B cell (primary cell): Measurements from ENCODE around the gene RBPJ. TPM values are rescaled to one million over a fixed set of nuclear protein-coding genes. Genes with fewer than 3 reads are reported as not detected.

Experiments used
- ATAC-seq: fragments of 200-7000 bp; cut with Tn5 transposase; one replicate; pipeline ENCODE4 v1.10.0; 2021; ENCODE audit warnings: low read depth, mild to moderate bottlenecking, moderate number of reproducible peaks, moderate library complexity
- CTCF ChIA-PET: fragments of 350-600 bp; sonication (Branson Sonifier 250); formaldehyde crosslinking; loops from one replicate; lab custom pipeline; 2021; ENCODE audit warnings: antibody characterized with exemption, inconsistent platforms; lab: Charles Lee
- POLR2A ChIA-PET: fragments of 350-600 bp; sonication (Branson Sonifier 250); formaldehyde crosslinking; loops from one replicate; lab custom pipeline; 2021; ENCODE audit warnings: antibody characterized with exemption; lab: Charles Lee
- DNase-seq: peaks from one replicate; pipeline ENCODE4 v3.0.0; 2013
- H2AFZ ChIP-seq: 2 replicates; pipeline ENCODE4 v1.6.1; 2012; ENCODE audit warnings: mild to moderate bottlenecking, low read depth, low read length; ENCODE audit not compliant: insufficient read depth, poor library complexity, severe bottlenecking
- H3K27ac ChIP-seq, 2 donors: 1 replicate in 1 of 2; 2 replicates in 1 of 2; pipeline ENCODE4 v1.5.1; 2012 to 2013; ENCODE audit warnings: low read length in 2 of 2, mild to moderate bottlenecking in 2 of 2, moderate library complexity in 1 of 2
- H3K27me3 ChIP-seq, 4 experiments: fragments of 200-600 bp in 1 of 4; sonication (generic) in 1 of 4; replicated peaks in 1 of 4; 1 replicate in 2 of 4; 2 replicates in 2 of 4; pipeline versions ENCODE4 v1.6.1 to v1.7.0; 2013 to 2016; ENCODE audit warnings: low read length in 3 of 4, mild to moderate bottlenecking in 2 of 4, mixed read lengths in 1 of 4, moderate library complexity in 1 of 4; ENCODE audit not compliant: insufficient read depth in 4 of 4, control insufficient read depth in 3 of 4; ENCODE audit errors: control extremely low read depth in 1 of 4
- H3K36me3 ChIP-seq, 2 experiments: replicated peaks in 1 of 2; 1 replicate in 1 of 2; 2 replicates in 1 of 2; pipeline versions ENCODE4 v1.6.1 to v1.7.1; 2013; ENCODE audit warnings: low read length in 1 of 2; ENCODE audit not compliant: insufficient read depth in 2 of 2, control insufficient read depth in 1 of 2; ENCODE audit errors: control extremely low read depth in 1 of 2, extremely low read depth in 1 of 2
- H3K4me1 ChIP-seq, 2 donors: fragments of 200-600 bp in 1 of 2; sonication (generic) in 1 of 2; 1 replicate in 1 of 2; 2 replicates in 1 of 2; pipeline versions ENCODE4 v1.5.1 to v1.6.1; 2013 to 2017; ENCODE audit warnings: low read length in 2 of 2; ENCODE audit not compliant: control insufficient read depth in 2 of 2, insufficient read depth in 2 of 2
- H3K4me2 ChIP-seq: replicated peaks from 2 replicates; pipeline ENCODE3; 2012; ENCODE audit warnings: mild to moderate bottlenecking, low read depth, low read length; ENCODE audit not compliant: poor library complexity, severe bottlenecking
- H3K4me3 ChIP-seq, 5 experiments: fragments of 200-600 bp in 1 of 5; sonication (generic) in 1 of 5; 1 replicate in 3 of 5; 2 replicates in 2 of 5; pipeline versions ENCODE4 v1.5.1 to v1.7.0; 2011 to 2016; ENCODE audit warnings: low read length in 4 of 5, mild to moderate bottlenecking in 4 of 5, low read depth in 2 of 5, control low read depth in 1 of 5, moderate library complexity in 1 of 5; ENCODE audit not compliant: insufficient read depth in 1 of 5; ENCODE audit errors: control extremely low read depth in 1 of 5, extremely low read depth in 1 of 5
- H3K79me2 ChIP-seq: fragments of 200-600 bp; sonication (generic); one replicate; pipeline ENCODE4 v1.6.0; 2016; ENCODE audit warnings: low read length; ENCODE audit not compliant: control insufficient read depth, insufficient read depth
- H3K9ac ChIP-seq: fragments of 200-600 bp; sonication (generic); 2 replicates; pipeline ENCODE4 v1.6.1; 2017; ENCODE audit warnings: mild to moderate bottlenecking, low read length, moderate library complexity
- H3K9me3 ChIP-seq, 3 donors: one replicate each; pipeline versions ENCODE4 v1.6.1 to v1.7.1; 2013; ENCODE audit warnings: low read length in 2 of 3; ENCODE audit not compliant: control insufficient read depth in 2 of 3, insufficient read depth in 1 of 3; ENCODE audit errors: control extremely low read depth in 1 of 3
- H4K20me1 ChIP-seq: 2 replicates; pipeline ENCODE4 v1.6.0; 2012; ENCODE audit warnings: mild to moderate bottlenecking, low read length; ENCODE audit not compliant: insufficient read depth, control insufficient read depth, poor library complexity, severe bottlenecking
- H3K27ac Mint-ChIP-seq: one replicate; pipeline ENCODE4 v1.8.0; 2021; ENCODE audit warnings: mixed read lengths
- H3K27me3 Mint-ChIP-seq: one replicate; pipeline ENCODE4 v1.8.0; 2021; ENCODE audit warnings: mixed read lengths
- H3K4me1 Mint-ChIP-seq: one replicate; pipeline ENCODE4 v1.8.0; 2021; ENCODE audit warnings: mixed read lengths
- H3K4me3 Mint-ChIP-seq: one replicate; pipeline ENCODE4 v1.8.0; 2021; ENCODE audit warnings: mixed read lengths
- H3K9me3 Mint-ChIP-seq: one replicate; pipeline ENCODE4 v1.8.0; 2022; ENCODE audit warnings: mixed read lengths; ENCODE audit not compliant: insufficient read depth
- CTCF ChIP-seq: fragments of 200-600 bp; IDR thresholded peaks from one replicate; pipeline ENCODE4 v1.8.0; 2022; ENCODE audit warnings: antibody characterized with exemption, mild to moderate bottlenecking
- EZH2 ChIP-seq: IDR thresholded peaks from 2 replicates; pipeline ENCODE4 v1.6.1; 2012; ENCODE audit warnings: borderline replicate concordance, low read depth, mild to moderate bottlenecking, moderate library complexity, low read length; ENCODE audit not compliant: insufficient read depth, poor library complexity, severe bottlenecking
- WGBS: methylation state at CpG from one replicate; pipeline ENCODE4 v1.1.5; 2013; ENCODE audit warnings: missing lambda C conversion rate; ENCODE audit not compliant: insufficient coverage; 5-methylcytosine and 5-hydroxymethylcytosine counted together
- intact Hi-C: fragments of 100-400 bp; cut with micrococcal nuclease; formaldehyde crosslinking; loops from one replicate; pipeline ENCODE4 v1.10.0; 2022
- polyA plus RNA-seq: library from polyadenylated mRNA; depleted of rRNA; stranded (reverse); fragments of >200 nt; gene quantifications from 2 replicates; pipeline ENCODE4 v1.2.3, GENCODE V29; 2012
- total RNA-seq, 2 donors: library from RNA; stranded (reverse); fragments of 120-200 nt in 1 of 2; gene quantifications; 1 replicate in 1 of 2; 2 replicates in 1 of 2; pipeline versions ENCODE4 v1.2.3 to v1.2.4, GENCODE V29; 2013 to 2022

Gene RBPJ
- total and polyA plus RNA-seq, 2 donors (not counting 1 experiment from before 2014, with no cell fraction given): 10.6 to 50.1 TPM

GRCh38 chr4:26323821-26324220, 3.0 kb downstream of the RBPJ start:
- TF ChIP-seq EZH2 (no peak), CTCF (no peak)
- CTCF ChIA-PET: interaction anchor here (1.4 to 2.0 kb wide), 6 partner anchors 13 to 481 kb away, joined by 4 to 22 read pairs (median 5); no protein-coding TSS in a partner anchor

GRCh38 chr4:26325191-26325590, 4.4 kb downstream of the RBPJ start:
- Mint-ChIP-seq H3K4me3 (no peak overlapping the region), H3K27ac (no peak overlapping the region), H3K4me1 (peaks cover 33% of the 10 kb centered on the region), H3K9me3 (no peaks in the 10 kb centered on the region), H3K27me3 (no peaks in the 10 kb centered on the region)
- 86% methylated on average over 2 of the region's 3 CpGs for WGBS
- H3K9ac ChIP-seq: no peak overlapping the region
- H2AFZ ChIP-seq: no peak overlapping the region
- H3K79me2 ChIP-seq: peaks cover 92% of the 10 kb centered on the region
- no peaks in the 10 kb centered on the region for H3K36me3 ChIP-seq
- peak; percentile 47 for DNase-seq
- H3K4me2 ChIP-seq: no peak overlapping the region
- peaks cover 13 to 14% of the 10 kb centered on the region in 2 donors for H3K4me1 ChIP-seq
- no peak for ATAC-seq
- H3K27me3 ChIP-seq: no peaks in the 10 kb centered on the region
- peaks cover 53% of the 10 kb centered on the region for H4K20me1 ChIP-seq
- POLR2A ChIA-PET: no interaction called here
- H3K9me3 ChIP-seq: no peaks in the 10 kb centered on the region
- no peak for TF ChIP-seq EZH2
- TF ChIP-seq CTCF: peak; percentile 24
- intact Hi-C loops: loop anchor here (1.0 to 10.0 kb wide), 4 partner anchors 243 to 1010 kb away; partner anchors contain the start of gene ZCCHC4
- CTCF ChIA-PET: interaction anchor here (0.7 to 2.0 kb wide), 20 partner anchors 11 to 1013 kb away, joined by 3 to 22 read pairs (median 4); partner anchors contain the start of gene ZCCHC4
- no peak overlapping the region for H3K27ac ChIP-seq
- H3K4me3 ChIP-seq: no peak overlapping the region

More at GRCh38 chr4:26323821-26324220, 3.0 kb downstream of the RBPJ start:
- Mint-ChIP-seq H3K4me3 (no peak overlapping the region), H3K27ac (no peak overlapping the region), H3K27me3 (no peaks in the 10 kb centered on the region), H3K9me3 (no peaks in the 10 kb centered on the region), H3K4me1 (peaks cover 32% of the 10 kb centered on the region)
- no peak overlapping the region for H3K9ac ChIP-seq
- H3K36me3 ChIP-seq: no peaks in the 10 kb centered on the region
- peaks cover 13 to 22% of the 10 kb centered on the region in 2 donors for H3K4me1 ChIP-seq
- peaks cover 41% of the 10 kb centered on the region for H4K20me1 ChIP-seq
- no peaks in the 10 kb centered on the region for H3K27me3 ChIP-seq
- intact Hi-C loops: loop anchor here (2.0 to 10.0 kb wide), 4 partner anchors 335 to 1009 kb away; partner anchors contain the start of genes SEL1L3 and ZCCHC4
- H3K27ac ChIP-seq: no peak overlapping the region
- H3K9me3 ChIP-seq: no peaks in the 10 kb centered on the region
- H3K4me2 ChIP-seq: no peak overlapping the region
- no peak overlapping the region for H3K4me3 ChIP-seq
- H3K79me2 ChIP-seq: peaks cover 78% of the 10 kb centered on the region
- POLR2A ChIA-PET: no interaction called here
- DNase-seq (no peak), ATAC-seq (no peak)
- no CpG with 5 or more reads among the region's 2 CpGs for WGBS
- H2AFZ ChIP-seq: no peak overlapping the region
